Middle frontal gyrus (tissue), 1 donor: Measurements from ENCODE around the gene SPDEF.

ENCODE experiments used
- DNase-seq: peaks from one replicate; pipeline ENCODE4 v3.0.0-alpha.2; 2015; ENCODE audit warnings: low spot score; ENCODE audit errors: extremely low spot score

The SPDEF gene

DNA sequence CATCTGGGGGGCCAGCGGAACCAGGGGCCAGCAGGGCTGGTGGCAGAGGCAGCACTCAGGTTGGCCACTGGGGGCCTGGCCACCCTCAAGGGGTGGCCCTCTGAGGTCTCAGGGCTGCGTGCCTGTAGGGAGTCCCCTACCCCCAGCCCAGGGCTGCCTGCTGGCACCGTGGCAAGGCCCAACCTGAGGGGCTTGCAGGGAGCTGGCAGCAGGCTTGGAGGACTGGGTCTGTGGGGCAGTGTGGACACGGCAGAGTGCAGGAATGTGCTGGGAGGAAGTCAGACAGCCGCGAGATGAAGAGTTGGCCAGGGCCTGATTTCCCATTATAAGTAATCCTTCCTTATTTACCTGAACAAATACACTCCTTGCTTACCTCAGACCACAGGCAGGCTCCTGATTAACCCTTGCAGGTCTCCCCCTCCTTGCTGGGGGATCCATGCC lies at the start of gene SPDEF:
SPDEF (minus strand) TSS at position 299 of the 441 bp plus-strand sequence. CDS start 11,874 bp downstream, outside the sequence.
- DNase-seq: no peak

- DNase-seq: no peak
Measured at GRCh38 chr6:34603707-34604106, 47.6 kb upstream of the SPDEF start.

- DNase-seq: no peak
Measured at GRCh38 chr6:34602318-34603111, 46.4 kb upstream of the SPDEF start.

DNA sequence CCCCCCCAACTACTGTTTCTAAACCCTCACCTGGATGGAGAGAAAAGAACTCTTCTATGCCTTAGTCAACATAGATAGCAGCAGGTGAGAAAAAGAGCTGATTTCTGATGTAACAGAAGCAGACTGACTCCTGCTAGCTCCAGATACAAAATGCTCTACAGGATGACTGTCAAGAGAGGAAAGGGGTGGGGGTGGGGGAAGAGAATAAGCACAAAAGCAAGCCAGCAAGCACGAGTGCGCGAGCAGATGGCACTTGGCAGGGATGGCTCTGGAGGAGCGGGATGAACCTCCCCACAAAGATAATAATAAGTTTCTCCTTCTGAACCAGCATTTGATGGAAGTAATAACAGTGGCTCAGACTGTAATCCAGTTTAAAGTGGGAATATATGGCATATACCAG lies 45.6 kb upstream of the SPDEF start:
- DNase-seq: no peak

DNA sequence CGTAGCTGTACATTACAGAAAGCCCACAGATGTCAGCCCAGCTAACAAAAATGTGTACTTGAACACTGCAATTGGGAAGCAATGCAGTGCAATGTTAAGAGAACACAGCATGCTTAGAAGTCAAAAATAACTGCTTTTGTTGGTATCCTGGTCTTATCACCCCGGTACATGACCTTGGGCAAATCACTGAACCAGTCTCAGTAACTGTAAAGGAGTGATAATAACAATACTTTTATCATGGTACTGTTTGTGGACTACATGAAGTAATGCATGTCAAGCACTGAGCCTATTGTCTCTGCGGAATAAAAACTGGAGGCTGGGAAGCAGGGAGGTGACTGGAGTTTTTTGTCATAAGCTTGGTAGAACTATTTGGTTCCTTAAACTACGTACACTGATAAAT lies 44.7 kb upstream of the SPDEF start:
- no peak for DNase-seq

- DNase-seq: no peak
Measured at GRCh38 chr6:34600101-34600500, 44.0 kb upstream of the SPDEF start.

- DNase-seq: no peak
Measured at GRCh38 chr6:34598712-34599111, 42.6 kb upstream of the SPDEF start.

DNA sequence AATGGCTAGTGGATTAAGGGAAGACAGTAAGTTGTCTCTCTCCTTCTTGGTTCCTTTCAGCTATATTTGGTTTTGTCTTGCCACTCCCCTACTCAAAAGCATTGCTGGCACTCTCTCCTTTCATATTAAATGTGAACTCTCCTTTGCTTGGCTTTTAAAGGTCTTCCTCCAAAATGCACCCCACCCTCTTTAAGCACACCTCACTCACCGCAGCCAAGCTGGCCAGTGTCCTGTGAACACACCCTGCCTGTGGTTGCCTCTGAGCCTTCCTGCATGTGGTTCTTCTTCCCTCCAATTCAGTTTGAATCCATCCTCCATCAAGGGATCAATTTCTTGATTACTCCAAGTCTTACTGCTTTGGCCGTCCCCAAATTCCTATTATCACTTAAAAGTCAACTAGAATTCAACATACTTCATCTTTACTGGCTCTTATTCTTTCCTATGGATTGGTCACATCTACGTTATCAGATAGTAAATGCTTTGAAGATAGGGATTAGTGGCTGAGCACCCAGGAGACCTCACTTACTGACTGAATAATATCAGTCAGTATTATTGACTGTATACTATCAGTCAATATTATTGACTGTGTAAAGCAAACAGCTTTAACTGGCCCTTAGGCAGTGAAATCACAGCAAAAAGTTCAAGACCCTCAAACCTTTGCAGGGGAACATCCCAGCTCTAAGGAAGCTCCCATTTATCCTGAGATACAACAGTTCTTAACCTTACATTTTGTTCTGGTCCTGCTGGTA lies 41.6 kb upstream of the SPDEF start:
- DNase-seq: no peak

- DNase-seq: no peak
Measured at GRCh38 chr6:34596798-34597197, 40.7 kb upstream of the SPDEF start.

- no peak for DNase-seq
Measured at GRCh38 chr6:34595332-34596184, 39.4 kb upstream of the SPDEF start.

- no peak for DNase-seq
Measured at GRCh38 chr6:34593701-34594100, 37.6 kb upstream of the SPDEF start.

DNA sequence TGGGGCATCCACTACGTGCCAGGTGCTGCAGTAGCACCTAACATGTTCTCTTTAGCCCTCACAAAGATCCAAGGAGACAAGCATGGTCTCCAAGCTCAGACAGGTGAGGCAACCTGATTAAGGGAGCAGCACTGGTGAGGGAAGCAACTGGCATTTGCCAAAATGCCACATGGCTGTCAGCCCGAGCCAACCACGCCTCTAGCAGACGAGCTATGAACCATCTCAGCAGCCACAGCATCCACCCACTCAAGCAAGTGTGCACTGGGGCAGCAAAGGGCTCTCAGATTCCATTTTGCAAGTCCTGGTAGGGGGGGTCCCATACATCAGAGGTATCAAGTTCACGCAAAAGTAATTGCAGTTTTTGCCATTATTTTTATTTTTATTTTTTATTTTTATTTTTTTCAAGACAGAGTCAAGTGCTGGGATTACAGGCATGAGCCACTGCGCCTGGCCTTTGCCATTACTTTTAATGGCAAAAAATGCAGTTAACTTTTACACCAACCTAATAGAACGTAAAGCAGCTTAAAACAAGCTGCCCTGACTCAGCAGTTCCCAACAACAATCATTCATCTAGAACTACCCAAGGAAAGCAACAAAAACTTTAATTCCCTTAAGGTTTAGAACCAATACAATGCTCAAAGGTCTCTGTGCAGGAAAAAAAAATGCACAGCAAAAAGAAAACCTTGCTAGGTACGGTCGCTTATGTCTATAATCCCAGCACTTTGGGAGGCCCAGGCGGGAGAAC lies 36.3 kb upstream of the SPDEF start:
- no peak for DNase-seq

- DNase-seq: no peak
Measured at GRCh38 chr6:34589691-34590090, 33.6 kb upstream of the SPDEF start.

- no peak for DNase-seq
Measured at GRCh38 chr6:34589140-34589539, 33.0 kb upstream of the SPDEF start.

DNA sequence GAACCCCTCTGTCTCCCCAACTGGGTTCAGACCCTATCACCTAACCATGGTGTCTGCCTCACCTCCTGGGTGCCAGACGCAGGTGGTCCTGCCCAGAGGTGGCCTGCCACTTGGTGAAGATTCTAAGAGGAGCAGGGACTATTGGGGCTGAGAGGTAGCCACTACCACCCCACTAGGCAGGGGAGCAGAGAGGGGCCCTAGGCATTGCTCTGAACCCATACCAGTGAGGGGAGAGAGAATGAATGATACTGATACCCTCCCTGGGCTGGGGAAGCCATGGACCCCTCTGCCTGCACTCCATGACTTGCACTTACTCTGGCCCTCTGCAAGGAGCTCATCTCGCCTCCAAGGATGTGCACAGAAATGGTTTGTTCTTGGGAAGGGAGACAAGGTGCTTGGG lies 31.7 kb upstream of the SPDEF start:
- no peak for DNase-seq

GRCh38 chr6:34587325-34587724 lies 31.2 kb upstream of the SPDEF start:
- DNase-seq: no peak

- DNase-seq: no peak
Measured at GRCh38 chr6:34586327-34587040, 30.4 kb upstream of the SPDEF start.

GRCh38 chr6:34585512-34586061 lies 29.5 kb upstream of the SPDEF start:
- no peak for DNase-seq

- no peak for DNase-seq
Measured at GRCh38 chr6:34585108-34585507, 29.0 kb upstream of the SPDEF start.

DNA sequence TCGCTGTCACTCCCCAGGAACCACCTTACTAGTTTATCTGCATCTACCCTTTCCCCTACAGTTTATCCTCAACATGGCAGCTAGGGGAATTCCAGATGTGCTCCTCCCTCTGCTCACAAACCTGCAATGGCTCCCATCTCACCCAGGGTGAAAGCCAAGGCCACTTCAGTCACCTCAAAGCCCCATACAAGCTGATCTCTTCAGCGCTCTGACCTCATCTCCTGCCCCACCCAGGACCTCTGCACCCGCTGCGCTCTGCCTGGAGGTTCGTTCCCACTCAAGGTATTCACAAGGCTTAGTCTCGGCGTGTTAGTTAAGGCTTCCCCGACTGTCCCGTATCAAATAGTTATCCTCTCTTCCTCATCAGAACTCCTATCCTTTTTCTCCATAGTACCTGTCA lies 28.6 kb upstream of the SPDEF start:
- no peak for DNase-seq
